GM23338 (cell line): ENCODE measurements around the gene IRGC. TPM values are rescaled to one million over a fixed set of nuclear protein-coding genes. Genes with fewer than 3 reads are reported as not detected.
A peak's percentile ranks its signal among the peaks of the same experiment; 100 is the strongest.

Experiments used
- ATAC-seq: fragments of 200-7000 bp; cut with Tn5 transposase; 3 replicates; pipeline ENCODE4 v1.9.1; 2020
- DNase-seq: peaks from one replicate; pipeline ENCODE4 v3.0.0-alpha.2; 2015; ENCODE audit warnings: low spot score
- H2AFZ ChIP-seq: fragments of 200-600 bp; sonication (generic); 2 replicates; pipeline ENCODE4 v1.8.0; 2016; ENCODE audit warnings: antibody characterized with exemption, mild to moderate bottlenecking, moderate library complexity
- H3F3A ChIP-seq: fragments of 200-600 bp; sonication (generic); replicated peaks from 2 replicates; pipeline ENCODE4 v1.8.0; 2017; ENCODE audit warnings: antibody characterized with exemption, mixed run types, low read depth
- H3K27ac ChIP-seq: fragments of 200-600 bp; sonication (generic); 2 replicates; pipeline ENCODE4 v1.6.1; 2016; ENCODE audit warnings: low read depth
- H3K27me3 ChIP-seq: fragments of 200-600 bp; sonication (generic); 2 replicates; pipeline ENCODE4 v1.8.0; 2016; ENCODE audit warnings: mild to moderate bottlenecking, mixed run types, moderate library complexity; ENCODE audit not compliant: insufficient read depth
- H3K36me3 ChIP-seq: fragments of 200-600 bp; sonication (generic); 2 replicates; pipeline ENCODE4 v1.8.0; 2016; ENCODE audit warnings: mild to moderate bottlenecking; ENCODE audit not compliant: insufficient read depth
- H3K4me1 ChIP-seq: fragments of 200-600 bp; sonication (generic); 2 replicates; pipeline ENCODE4 v1.8.0; 2016; ENCODE audit warnings: mild to moderate bottlenecking, moderate library complexity; ENCODE audit not compliant: insufficient read depth
- H3K4me2 ChIP-seq: fragments of 200-600 bp; sonication (generic); 2 replicates; pipeline ENCODE4 v1.7.1; 2017; ENCODE audit warnings: mixed run types
- H3K4me3 ChIP-seq: fragments of 200-600 bp; sonication (generic); 2 replicates; pipeline ENCODE4 v1.6.1; 2016; ENCODE audit warnings: mixed run types
- H3K79me2 ChIP-seq: fragments of 200-600 bp; sonication (generic); replicated peaks from 2 replicates; pipeline ENCODE4 v1.8.0; 2017; ENCODE audit warnings: mild to moderate bottlenecking; ENCODE audit not compliant: insufficient read depth
- H3K9me2 ChIP-seq: fragments of 200-600 bp; sonication (generic); 2 replicates; pipeline ENCODE4 v1.8.0; 2017; ENCODE audit not compliant: insufficient read depth
- H4K20me1 ChIP-seq: fragments of 200-600 bp; sonication (generic); replicated peaks from 2 replicates; pipeline ENCODE4 v1.8.0; 2017; ENCODE audit warnings: mild to moderate bottlenecking; ENCODE audit not compliant: insufficient read depth
- H3K27ac Mint-ChIP-seq: 2 replicates; pipeline ENCODE4 v1.8.0; 2020; ENCODE audit warnings: inconsistent platforms, mild to moderate bottlenecking, moderate library complexity, mixed read lengths
- H3K27me3 Mint-ChIP-seq: 3 replicates; pipeline ENCODE4 v1.8.0; 2022; ENCODE audit warnings: low read depth, mild to moderate bottlenecking, moderate library complexity, mixed read lengths, inconsistent platforms; ENCODE audit not compliant: insufficient read depth, poor library complexity
- H3K36me3 Mint-ChIP-seq: 3 replicates; pipeline ENCODE4 v1.8.0; 2021; ENCODE audit warnings: low read depth, mild to moderate bottlenecking, inconsistent platforms, moderate library complexity, mixed read lengths
- H3K4me1 Mint-ChIP-seq: 3 replicates; pipeline ENCODE4 v1.8.0; 2020; ENCODE audit warnings: mild to moderate bottlenecking, inconsistent platforms, mixed read lengths
- H3K4me3 Mint-ChIP-seq: 3 replicates; pipeline ENCODE4 v1.8.0; 2021; ENCODE audit warnings: moderate library complexity, mild to moderate bottlenecking, inconsistent platforms, mixed read lengths
- H3K9me3 Mint-ChIP-seq: 3 replicates; pipeline ENCODE4 v1.8.0; 2020; ENCODE audit warnings: moderate library complexity, mild to moderate bottlenecking, inconsistent platforms, mixed read lengths
- EZH2 ChIP-seq: fragments of 200-600 bp; sonication (generic); IDR thresholded peaks from one replicate; pipeline ENCODE4 v1.8.0; 2017; ENCODE audit warnings: antibody characterized with exemption, mild to moderate bottlenecking, low read depth; ENCODE audit not compliant: unreplicated experiment
- EZH2phosphoT487 ChIP-seq: fragments of 200-600 bp; sonication (generic); IDR thresholded peaks from one replicate; pipeline ENCODE4 v1.8.1; 2018; ENCODE audit warnings: antibody characterized with exemption; ENCODE audit not compliant: unreplicated experiment
- JUNB ChIP-seq: IDR thresholded peaks from one replicate; pipeline ENCODE4 v1.6.1; 2016; ENCODE audit warnings: antibody characterized with exemption; ENCODE audit not compliant: unreplicated experiment
- NANOG ChIP-seq: IDR thresholded peaks from 2 replicates; pipeline ENCODE4 v1.6.1; 2016; ENCODE audit warnings: antibody characterized with exemption, borderline replicate concordance
- POLR2AphosphoS5 ChIP-seq: IDR thresholded peaks from 2 replicates; pipeline ENCODE4 v1.6.1; 2016; ENCODE audit warnings: antibody characterized with exemption, low read depth
- STAT1 ChIP-seq: IDR thresholded peaks from one replicate; pipeline ENCODE4 v1.6.1; 2016; ENCODE audit warnings: antibody characterized with exemption; ENCODE audit not compliant: unreplicated experiment
- ZNF114 ChIP-seq: fragments of 250-450 bp; sonication (Bioruptor Pico); IDR thresholded peaks from 2 replicates; pipeline ENCODE4 v1.5.0; 2020; ENCODE audit warnings: mild to moderate bottlenecking, moderate library complexity
- ZNF331 ChIP-seq: fragments of 250-450 bp; sonication (Bioruptor Pico); IDR thresholded peaks from 2 replicates; pipeline ENCODE4 v1.5.0; 2020; ENCODE audit warnings: low read depth, mild to moderate bottlenecking, moderate library complexity
- polyA plus RNA-seq: library from polyadenylated mRNA; unstranded; fragments of >200 nt; fragmentation: Nextera tagmentation; extraction: Ambion mirVana; gene quantifications from 2 replicates; pipeline ENCODE4 v1.2.1, GENCODE V29; 2016
- total RNA-seq: library from RNA; depleted of rRNA; stranded (reverse); fragments of >200 nt; shearing (Covaris generic); gene quantifications from 2 replicates; pipeline ENCODE4 v1.2.3, GENCODE V29; 2014
- TF ChIP-seq, protein P1 (sequence below), 2 experiments: fragments of 200-600 bp in 1 of 2; sonication (generic) in 1 of 2; conservative IDR thresholded peaks; 2 replicates each; pipeline versions ENCODE4 v1.5.1 to v1.6.1; 2016 to 2017; ENCODE audit warnings: antibody characterized with exemption in 2 of 2, low read depth in 2 of 2, mild to moderate bottlenecking in 2 of 2, moderate library complexity in 1 of 2
- TF ChIP-seq, protein P2 (sequence below): IDR thresholded peaks from one replicate; pipeline ENCODE4 v1.6.1; 2018; ENCODE audit warnings: antibody characterized with exemption; ENCODE audit not compliant: unreplicated experiment
- TF ChIP-seq, protein P3 (sequence below): fragments of 250-450 bp; sonication (Bioruptor Pico); IDR thresholded peaks from 2 replicates; pipeline ENCODE4 v1.5.0; 2020; ENCODE audit warnings: mild to moderate bottlenecking, moderate library complexity

Gene IRGC
- total and polyA plus RNA-seq, 2 experiments from 2014 or later, result not detected

DNA sequence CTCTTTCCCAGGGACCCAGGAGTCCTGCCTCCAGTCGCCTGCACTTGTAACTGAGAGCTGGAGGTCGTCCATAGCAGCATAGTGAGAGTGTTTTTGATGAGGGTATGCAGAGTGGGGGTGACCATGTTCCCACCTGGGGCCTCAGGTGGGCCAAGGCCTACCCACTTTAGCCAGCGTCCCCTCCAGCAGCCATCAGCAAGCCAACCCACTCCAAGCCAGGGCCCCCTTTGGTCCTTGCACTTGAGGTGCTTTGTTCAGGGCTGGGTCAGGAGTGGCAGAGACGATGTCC is 50.8 kb downstream of the IRGC start:
- H3K27ac Mint-ChIP-seq, result no peak overlapping the region
- DNase-seq (no peak), ATAC-seq (peak; percentile 20)
- no peaks in the 10 kb centered on the region for H3K9me3 Mint-ChIP-seq
- H3K4me1 ChIP-seq, result no peaks in the 10 kb centered on the region
- H3K4me3 Mint-ChIP-seq, result no peak overlapping the region
- no peak overlapping the region for H3K27ac ChIP-seq
- peaks cover 13% of the 10 kb centered on the region; the same call in 1 of the 3 replicates for H3K4me1 Mint-ChIP-seq
- TF ChIP-seq, protein P1, sequence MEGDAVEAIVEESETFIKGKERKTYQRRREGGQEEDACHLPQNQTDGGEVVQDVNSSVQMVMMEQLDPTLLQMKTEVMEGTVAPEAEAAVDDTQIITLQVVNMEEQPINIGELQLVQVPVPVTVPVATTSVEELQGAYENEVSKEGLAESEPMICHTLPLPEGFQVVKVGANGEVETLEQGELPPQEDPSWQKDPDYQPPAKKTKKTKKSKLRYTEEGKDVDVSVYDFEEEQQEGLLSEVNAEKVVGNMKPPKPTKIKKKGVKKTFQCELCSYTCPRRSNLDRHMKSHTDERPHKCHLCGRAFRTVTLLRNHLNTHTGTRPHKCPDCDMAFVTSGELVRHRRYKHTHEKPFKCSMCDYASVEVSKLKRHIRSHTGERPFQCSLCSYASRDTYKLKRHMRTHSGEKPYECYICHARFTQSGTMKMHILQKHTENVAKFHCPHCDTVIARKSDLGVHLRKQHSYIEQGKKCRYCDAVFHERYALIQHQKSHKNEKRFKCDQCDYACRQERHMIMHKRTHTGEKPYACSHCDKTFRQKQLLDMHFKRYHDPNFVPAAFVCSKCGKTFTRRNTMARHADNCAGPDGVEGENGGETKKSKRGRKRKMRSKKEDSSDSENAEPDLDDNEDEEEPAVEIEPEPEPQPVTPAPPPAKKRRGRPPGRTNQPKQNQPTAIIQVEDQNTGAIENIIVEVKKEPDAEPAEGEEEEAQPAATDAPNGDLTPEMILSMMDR (conservative IDR thresholded peaks at IDR 0.05; ENCODE audit: low read depth in 2 of 2), result no peak
- no peak for TF ChIP-seq NANOG
- no peak for TF ChIP-seq POLR2AphosphoS5
- TF ChIP-seq EZH2phosphoT487, result no peak
- no peak for TF ChIP-seq ZNF331
- TF ChIP-seq ZNF114 (CRISPR knock-in tag), result no peak
- TF ChIP-seq STAT1, result no peak
- TF ChIP-seq EZH2, result no peak
- TF ChIP-seq, protein P2, sequence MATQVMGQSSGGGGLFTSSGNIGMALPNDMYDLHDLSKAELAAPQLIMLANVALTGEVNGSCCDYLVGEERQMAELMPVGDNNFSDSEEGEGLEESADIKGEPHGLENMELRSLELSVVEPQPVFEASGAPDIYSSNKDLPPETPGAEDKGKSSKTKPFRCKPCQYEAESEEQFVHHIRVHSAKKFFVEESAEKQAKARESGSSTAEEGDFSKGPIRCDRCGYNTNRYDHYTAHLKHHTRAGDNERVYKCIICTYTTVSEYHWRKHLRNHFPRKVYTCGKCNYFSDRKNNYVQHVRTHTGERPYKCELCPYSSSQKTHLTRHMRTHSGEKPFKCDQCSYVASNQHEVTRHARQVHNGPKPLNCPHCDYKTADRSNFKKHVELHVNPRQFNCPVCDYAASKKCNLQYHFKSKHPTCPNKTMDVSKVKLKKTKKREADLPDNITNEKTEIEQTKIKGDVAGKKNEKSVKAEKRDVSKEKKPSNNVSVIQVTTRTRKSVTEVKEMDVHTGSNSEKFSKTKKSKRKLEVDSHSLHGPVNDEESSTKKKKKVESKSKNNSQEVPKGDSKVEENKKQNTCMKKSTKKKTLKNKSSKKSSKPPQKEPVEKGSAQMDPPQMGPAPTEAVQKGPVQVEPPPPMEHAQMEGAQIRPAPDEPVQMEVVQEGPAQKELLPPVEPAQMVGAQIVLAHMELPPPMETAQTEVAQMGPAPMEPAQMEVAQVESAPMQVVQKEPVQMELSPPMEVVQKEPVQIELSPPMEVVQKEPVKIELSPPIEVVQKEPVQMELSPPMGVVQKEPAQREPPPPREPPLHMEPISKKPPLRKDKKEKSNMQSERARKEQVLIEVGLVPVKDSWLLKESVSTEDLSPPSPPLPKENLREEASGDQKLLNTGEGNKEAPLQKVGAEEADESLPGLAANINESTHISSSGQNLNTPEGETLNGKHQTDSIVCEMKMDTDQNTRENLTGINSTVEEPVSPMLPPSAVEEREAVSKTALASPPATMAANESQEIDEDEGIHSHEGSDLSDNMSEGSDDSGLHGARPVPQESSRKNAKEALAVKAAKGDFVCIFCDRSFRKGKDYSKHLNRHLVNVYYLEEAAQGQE, result no peak
- TF ChIP-seq, protein P3, sequence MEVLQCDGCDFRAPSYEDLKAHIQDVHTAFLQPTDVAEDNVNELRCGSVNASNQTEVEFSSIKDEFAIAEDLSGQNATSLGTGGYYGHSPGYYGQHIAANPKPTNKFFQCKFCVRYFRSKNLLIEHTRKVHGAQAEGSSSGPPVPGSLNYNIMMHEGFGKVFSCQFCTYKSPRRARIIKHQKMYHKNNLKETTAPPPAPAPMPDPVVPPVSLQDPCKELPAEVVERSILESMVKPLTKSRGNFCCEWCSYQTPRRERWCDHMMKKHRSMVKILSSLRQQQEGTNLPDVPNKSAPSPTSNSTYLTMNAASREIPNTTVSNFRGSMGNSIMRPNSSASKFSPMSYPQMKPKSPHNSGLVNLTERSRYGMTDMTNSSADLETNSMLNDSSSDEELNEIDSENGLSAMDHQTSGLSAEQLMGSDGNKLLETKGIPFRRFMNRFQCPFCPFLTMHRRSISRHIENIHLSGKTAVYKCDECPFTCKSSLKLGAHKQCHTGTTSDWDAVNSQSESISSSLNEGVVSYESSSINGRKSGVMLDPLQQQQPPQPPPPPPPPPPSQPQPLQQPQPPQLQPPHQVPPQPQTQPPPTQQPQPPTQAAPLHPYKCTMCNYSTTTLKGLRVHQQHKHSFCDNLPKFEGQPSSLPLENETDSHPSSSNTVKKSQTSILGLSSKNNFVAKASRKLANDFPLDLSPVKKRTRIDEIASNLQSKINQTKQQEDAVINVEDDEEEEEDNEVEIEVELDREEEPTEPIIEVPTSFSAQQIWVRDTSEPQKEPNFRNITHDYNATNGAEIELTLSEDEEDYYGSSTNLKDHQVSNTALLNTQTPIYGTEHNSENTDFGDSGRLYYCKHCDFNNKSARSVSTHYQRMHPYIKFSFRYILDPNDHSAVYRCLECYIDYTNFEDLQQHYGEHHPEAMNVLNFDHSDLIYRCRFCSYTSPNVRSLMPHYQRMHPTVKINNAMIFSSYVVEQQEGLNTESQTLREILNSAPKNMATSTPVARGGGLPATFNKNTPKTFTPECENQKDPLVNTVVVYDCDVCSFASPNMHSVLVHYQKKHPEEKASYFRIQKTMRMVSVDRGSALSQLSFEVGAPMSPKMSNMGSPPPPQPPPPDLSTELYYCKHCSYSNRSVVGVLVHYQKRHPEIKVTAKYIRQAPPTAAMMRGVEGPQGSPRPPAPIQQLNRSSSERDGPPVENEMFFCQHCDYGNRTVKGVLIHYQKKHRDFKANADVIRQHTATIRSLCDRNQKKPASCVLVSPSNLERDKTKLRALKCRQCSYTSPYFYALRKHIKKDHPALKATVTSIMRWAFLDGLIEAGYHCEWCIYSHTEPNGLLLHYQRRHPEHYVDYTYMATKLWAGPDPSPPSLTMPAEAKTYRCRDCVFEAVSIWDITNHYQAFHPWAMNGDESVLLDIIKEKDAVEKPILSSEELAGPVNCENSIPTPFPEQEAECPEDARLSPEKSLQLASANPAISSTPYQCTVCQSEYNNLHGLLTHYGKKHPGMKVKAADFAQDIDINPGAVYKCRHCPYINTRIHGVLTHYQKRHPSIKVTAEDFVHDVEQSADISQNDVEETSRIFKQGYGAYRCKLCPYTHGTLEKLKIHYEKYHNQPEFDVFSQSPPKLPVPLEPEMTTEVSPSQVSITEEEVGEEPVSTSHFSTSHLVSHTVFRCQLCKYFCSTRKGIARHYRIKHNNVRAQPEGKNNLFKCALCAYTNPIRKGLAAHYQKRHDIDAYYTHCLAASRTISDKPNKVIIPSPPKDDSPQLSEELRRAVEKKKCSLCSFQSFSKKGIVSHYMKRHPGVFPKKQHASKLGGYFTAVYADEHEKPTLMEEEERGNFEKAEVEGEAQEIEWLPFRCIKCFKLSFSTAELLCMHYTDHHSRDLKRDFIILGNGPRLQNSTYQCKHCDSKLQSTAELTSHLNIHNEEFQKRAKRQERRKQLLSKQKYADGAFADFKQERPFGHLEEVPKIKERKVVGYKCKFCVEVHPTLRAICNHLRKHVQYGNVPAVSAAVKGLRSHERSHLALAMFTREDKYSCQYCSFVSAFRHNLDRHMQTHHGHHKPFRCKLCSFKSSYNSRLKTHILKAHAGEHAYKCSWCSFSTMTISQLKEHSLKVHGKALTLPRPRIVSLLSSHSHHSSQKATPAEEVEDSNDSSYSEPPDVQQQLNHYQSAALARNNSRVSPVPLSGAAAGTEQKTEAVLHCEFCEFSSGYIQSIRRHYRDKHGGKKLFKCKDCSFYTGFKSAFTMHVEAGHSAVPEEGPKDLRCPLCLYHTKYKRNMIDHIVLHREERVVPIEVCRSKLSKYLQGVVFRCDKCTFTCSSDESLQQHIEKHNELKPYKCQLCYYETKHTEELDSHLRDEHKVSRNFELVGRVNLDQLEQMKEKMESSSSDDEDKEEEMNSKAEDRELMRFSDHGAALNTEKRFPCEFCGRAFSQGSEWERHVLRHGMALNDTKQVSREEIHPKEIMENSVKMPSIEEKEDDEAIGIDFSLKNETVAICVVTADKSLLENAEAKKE (CRISPR knock-in tag), result no peak
- no peak for TF ChIP-seq JUNB
- H3K79me2 ChIP-seq, result no peaks in the 10 kb centered on the region
- no peaks in the 10 kb centered on the region for H3K9me2 ChIP-seq
- H3F3A ChIP-seq, result no peaks in the 10 kb centered on the region
- no peaks in the 10 kb centered on the region for H4K20me1 ChIP-seq
- no peak overlapping the region for H3K4me3 ChIP-seq
- no peak overlapping the region for H3K4me2 ChIP-seq
- H3K36me3 ChIP-seq, result no peaks in the 10 kb centered on the region
- no peaks in the 10 kb centered on the region for H3K36me3 Mint-ChIP-seq
- no peak overlapping the region for H2AFZ ChIP-seq
- peaks cover 3% of the 10 kb centered on the region for H3K27me3 ChIP-seq
- H3K27me3 Mint-ChIP-seq, result peaks cover 23% of the 10 kb centered on the region
